Neural cell (in vitro differentiated cells): ENCODE measurements around the gene TBPL2. TPM values are rescaled to one million over a fixed set of nuclear protein-coding genes. Genes with fewer than 3 reads are reported as not detected.

Experiments
- H2AFZ ChIP-seq: fragments of 200-600, 300-800 bp; sonication (generic), shearing (Covaris generic); 2 replicates; pipeline ENCODE4 v1.6.0; 2014; ENCODE audit warnings: low read depth, mild to moderate bottlenecking, antibody characterized with exemption, low read length, moderate library complexity
- H3F3A ChIP-seq: fragments of 200-600 bp; shearing (Covaris generic); 2 replicates; pipeline ENCODE4 v1.6.1; 2016; ENCODE audit warnings: mild to moderate bottlenecking, moderate library complexity, mixed read lengths, antibody characterized with exemption, low read length; ENCODE audit not compliant: insufficient read depth, poor library complexity, severe bottlenecking
- H3K27ac ChIP-seq: fragments of 200-600, 300-800 bp; sonication (generic), shearing (Covaris generic); 2 replicates; pipeline ENCODE4 v1.5.1; 2014; ENCODE audit warnings: mild to moderate bottlenecking, low read length, moderate library complexity
- H3K27me3 ChIP-seq: fragments of 300-800, 200-600 bp; sonication (generic), shearing (Covaris generic); 2 replicates; pipeline ENCODE4 v1.6.0; 2014; ENCODE audit warnings: mild to moderate bottlenecking, low read depth, low read length, moderate library complexity; ENCODE audit not compliant: insufficient read depth
- H3K36me3 ChIP-seq: fragments of 300-800, 200-600 bp; sonication (generic), shearing (Covaris generic); 2 replicates; pipeline ENCODE4 v1.5.1; 2014; ENCODE audit warnings: mild to moderate bottlenecking, antibody characterized with exemption, low read length, moderate library complexity; ENCODE audit not compliant: insufficient read depth
- H3K4me2 ChIP-seq: fragments of 300-800, 200-600 bp; sonication (generic), shearing (Covaris generic); 2 replicates; pipeline ENCODE4 v1.6.0; 2014; ENCODE audit warnings: mild to moderate bottlenecking, low read length
- H3K4me3 ChIP-seq: fragments of 300-800, 200-600 bp; sonication (generic), shearing (Covaris generic); 2 replicates; pipeline ENCODE4 v1.5.1; 2014; ENCODE audit warnings: mild to moderate bottlenecking, low read length, moderate library complexity
- H3K79me2 ChIP-seq: fragments of 200-600 bp; shearing (Covaris generic); replicated peaks from 2 replicates; pipeline ENCODE4 v1.6.0; 2014; ENCODE audit warnings: mild to moderate bottlenecking, low read length, moderate library complexity; ENCODE audit not compliant: insufficient read depth
- H3K9ac ChIP-seq: fragments of 300-800, 200-600 bp; sonication (generic), shearing (Covaris generic); 2 replicates; pipeline ENCODE4 v1.6.1; 2016; ENCODE audit warnings: mild to moderate bottlenecking, low read length, mixed read lengths
- H3K9me2 ChIP-seq: fragments of 200-600 bp; shearing (Covaris generic); 2 replicates; pipeline ENCODE4 v1.6.1; 2016; ENCODE audit warnings: mild to moderate bottlenecking, low read length, mixed read lengths; ENCODE audit not compliant: insufficient read depth
- H3K9me3 ChIP-seq: fragments of 200-600, 300-800 bp; sonication (generic), shearing (Covaris generic); 2 replicates; pipeline ENCODE4 v1.6.1; 2016; ENCODE audit warnings: mild to moderate bottlenecking, mixed run types, low read length, moderate library complexity, mixed read lengths
- H4K20me1 ChIP-seq: fragments of 200-600 bp; shearing (Covaris generic); 2 replicates; pipeline ENCODE4 v1.6.1; 2016; ENCODE audit warnings: mild to moderate bottlenecking, mixed run types; ENCODE audit not compliant: insufficient read depth
- EP300 ChIP-seq: fragments of 450-650 bp; conservative IDR thresholded peaks from 2 replicates; pipeline ENCODE4 v1.6.1; 2014; ENCODE audit warnings: antibody characterized with exemption, mild to moderate bottlenecking, moderate library complexity; ENCODE audit not compliant: poor library complexity, severe bottlenecking
- EZH2 ChIP-seq: fragments of 200-600, 300-800 bp; shearing (Covaris generic), sonication (generic); IDR thresholded peaks from 2 replicates; pipeline ENCODE4 v1.6.1; 2014; ENCODE audit warnings: antibody characterized with exemption, low read length, borderline replicate concordance, mild to moderate bottlenecking; ENCODE audit not compliant: insufficient read depth, poor library complexity, severe bottlenecking
- MXI1 ChIP-seq: fragments of 450-650 bp; conservative IDR thresholded peaks from 2 replicates; pipeline ENCODE4 v1.6.1; 2014; ENCODE audit warnings: antibody characterized with exemption, mild to moderate bottlenecking; ENCODE audit not compliant: poor library complexity, severe bottlenecking
- POLR2AphosphoS5 ChIP-seq: IDR thresholded peaks from 2 replicates; pipeline ENCODE4 v1.6.1; 2012
- RAD21 ChIP-seq: fragments of 450-650 bp; conservative IDR thresholded peaks from 2 replicates; pipeline ENCODE4 v1.6.1; 2014; ENCODE audit warnings: antibody characterized with exemption, mild to moderate bottlenecking, moderate library complexity
- REST ChIP-seq: IDR thresholded peaks from 2 replicates; pipeline ENCODE4 v1.6.1; 2012; ENCODE audit warnings: borderline replicate concordance
- SMC3 ChIP-seq: fragments of 450-650 bp; conservative IDR thresholded peaks from 2 replicates; pipeline ENCODE4 v1.6.1; 2014; ENCODE audit warnings: antibody characterized with exemption, mild to moderate bottlenecking, moderate library complexity; ENCODE audit not compliant: poor library complexity
- TAF1 ChIP-seq: IDR thresholded peaks from 2 replicates; pipeline ENCODE4 v1.6.1; 2012; ENCODE audit warnings: low read depth
- polyA plus RNA-seq: library from polyadenylated mRNA; depleted of rRNA; stranded (reverse); fragments of >200 nt; gene quantifications from 2 replicates; pipeline ENCODE4 v1.2.3, GENCODE V29; 2014
- TF ChIP-seq, protein P1 (sequence below): fragments of 450-650 bp; IDR thresholded peaks from 2 replicates; pipeline ENCODE4 v1.5.1; 2014; ENCODE audit warnings: antibody characterized with exemption, mild to moderate bottlenecking, moderate library complexity; ENCODE audit not compliant: poor library complexity, severe bottlenecking

The TBPL2 gene
- polyA plus RNA-seq, 1 donor from 2014 or later = not detected

GRCh38 chr14:55414551-55414950, 25.9 kb downstream of the TBPL2 start:
- no peaks in the 10 kb centered on the region for H3K9me2 ChIP-seq
- no peaks in the 10 kb centered on the region for H4K20me1 ChIP-seq
- H3K4me2 ChIP-seq = no peak overlapping the region
- H3K36me3 ChIP-seq = no peaks in the 10 kb centered on the region
- H3K27me3 ChIP-seq = no peaks in the 10 kb centered on the region
- TF ChIP-seq MXI1 = no peak
- no peak for TF ChIP-seq EZH2
- TF ChIP-seq REST = no peak
- no peak for TF ChIP-seq POLR2AphosphoS5
- no peak for TF ChIP-seq TAF1
- TF ChIP-seq EP300 = no peak
- TF ChIP-seq, protein P1, sequence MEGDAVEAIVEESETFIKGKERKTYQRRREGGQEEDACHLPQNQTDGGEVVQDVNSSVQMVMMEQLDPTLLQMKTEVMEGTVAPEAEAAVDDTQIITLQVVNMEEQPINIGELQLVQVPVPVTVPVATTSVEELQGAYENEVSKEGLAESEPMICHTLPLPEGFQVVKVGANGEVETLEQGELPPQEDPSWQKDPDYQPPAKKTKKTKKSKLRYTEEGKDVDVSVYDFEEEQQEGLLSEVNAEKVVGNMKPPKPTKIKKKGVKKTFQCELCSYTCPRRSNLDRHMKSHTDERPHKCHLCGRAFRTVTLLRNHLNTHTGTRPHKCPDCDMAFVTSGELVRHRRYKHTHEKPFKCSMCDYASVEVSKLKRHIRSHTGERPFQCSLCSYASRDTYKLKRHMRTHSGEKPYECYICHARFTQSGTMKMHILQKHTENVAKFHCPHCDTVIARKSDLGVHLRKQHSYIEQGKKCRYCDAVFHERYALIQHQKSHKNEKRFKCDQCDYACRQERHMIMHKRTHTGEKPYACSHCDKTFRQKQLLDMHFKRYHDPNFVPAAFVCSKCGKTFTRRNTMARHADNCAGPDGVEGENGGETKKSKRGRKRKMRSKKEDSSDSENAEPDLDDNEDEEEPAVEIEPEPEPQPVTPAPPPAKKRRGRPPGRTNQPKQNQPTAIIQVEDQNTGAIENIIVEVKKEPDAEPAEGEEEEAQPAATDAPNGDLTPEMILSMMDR = no peak
- no peak for TF ChIP-seq RAD21
- no peak for TF ChIP-seq SMC3
- peaks cover 20% of the 10 kb centered on the region for H3K79me2 ChIP-seq
- H2AFZ ChIP-seq = no peak overlapping the region
- H3K4me3 ChIP-seq = no peak overlapping the region
- no peaks in the 10 kb centered on the region for H3F3A ChIP-seq
- no peaks in the 10 kb centered on the region for H3K9me3 ChIP-seq
- no peak overlapping the region for H3K27ac ChIP-seq
- no peak overlapping the region for H3K9ac ChIP-seq

DNA sequence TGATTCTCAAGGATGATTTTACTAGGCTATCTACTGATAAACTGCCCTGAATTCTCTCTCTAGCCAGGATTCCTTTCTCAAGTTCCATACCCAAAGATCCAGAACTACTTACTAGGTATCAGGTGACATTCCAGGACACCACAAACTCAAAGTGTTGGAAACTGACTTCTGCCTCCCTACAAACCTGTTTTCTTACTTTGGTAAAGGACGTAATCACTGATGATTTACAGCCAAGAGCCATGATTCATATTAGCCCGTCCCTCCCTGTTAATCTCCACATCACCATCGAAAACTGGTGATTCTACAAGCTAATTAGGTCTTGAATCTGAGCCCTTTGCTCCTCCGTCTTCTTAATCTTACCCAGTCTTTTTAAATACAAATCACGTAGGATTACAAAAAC, 27.7 kb downstream of the TBPL2 start:
- Histone ChIP-seq H3K9ac (no peak overlapping the region), H3K4me2 (no peak overlapping the region), H3K9me2 (no peaks in the 10 kb centered on the region), H3K9me3 (no peaks in the 10 kb centered on the region), H3K36me3 (no peaks in the 10 kb centered on the region), H3K4me3 (no peak overlapping the region), H3F3A (no peaks in the 10 kb centered on the region), H3K27ac (no peak overlapping the region), H2AFZ (no peak overlapping the region), H3K27me3 (no peaks in the 10 kb centered on the region), H4K20me1 (no peaks in the 10 kb centered on the region), H3K79me2 (peaks cover 30% of the 10 kb centered on the region)
- TF ChIP-seq MXI1 (no peak), SMC3 (no peak), TAF1 (no peak), RAD21 (no peak), EP300 (no peak), REST (no peak), POLR2AphosphoS5 (no peak), EZH2 (no peak)
- TF ChIP-seq, protein P1 = no peak
